GM23338 (cell line): ENCODE results near the gene RDH8.

Experiments
- CREB1 ChIP-seq: fragments of 250-450 bp; sonication (Bioruptor Pico); IDR thresholded peaks from 2 replicates; pipeline ENCODE4 v1.5.0; 2020; ENCODE audit warnings: low read depth, mild to moderate bottlenecking, moderate library complexity
- CTCF ChIP-seq, 2 experiments: fragments of 200-600 bp in 1 of 2; sonication (generic) in 1 of 2; conservative IDR thresholded peaks; 2 replicates each; pipeline versions ENCODE4 v1.5.1 to v1.6.1; 2016 to 2017; ENCODE audit warnings: antibody characterized with exemption in 2 of 2, low read depth in 2 of 2, mild to moderate bottlenecking in 2 of 2, moderate library complexity in 1 of 2
- EZH2 ChIP-seq: fragments of 200-600 bp; sonication (generic); IDR thresholded peaks from one replicate; pipeline ENCODE4 v1.8.0; 2017; ENCODE audit warnings: antibody characterized with exemption, mild to moderate bottlenecking, low read depth; ENCODE audit not compliant: unreplicated experiment
- EZH2phosphoT487 ChIP-seq: fragments of 200-600 bp; sonication (generic); IDR thresholded peaks from one replicate; pipeline ENCODE4 v1.8.1; 2018; ENCODE audit warnings: antibody characterized with exemption; ENCODE audit not compliant: unreplicated experiment
- POLR2AphosphoS5 ChIP-seq: IDR thresholded peaks from 2 replicates; pipeline ENCODE4 v1.6.1; 2016; ENCODE audit warnings: antibody characterized with exemption, low read depth
- REST ChIP-seq: IDR thresholded peaks from one replicate; pipeline ENCODE4 v1.6.1; 2018; ENCODE audit warnings: antibody characterized with exemption; ENCODE audit not compliant: unreplicated experiment
- ZNF462 ChIP-seq: fragments of 250-450 bp; sonication (Bioruptor Pico); IDR thresholded peaks from 2 replicates; pipeline ENCODE4 v1.5.0; 2020; ENCODE audit warnings: mild to moderate bottlenecking, moderate library complexity

- TF ChIP-seq CTCF (conservative IDR thresholded peaks at IDR 0.05; ENCODE audit: low read depth in 2 of 2) (no peak), REST (no peak), EZH2 (no peak), POLR2AphosphoS5 (no peak), ZNF462 (no peak), CREB1 (no peak), EZH2phosphoT487 (no peak)
Observed at GRCh38 chr19:10010939-10011338, 2.3 kb upstream of the RDH8 start.
